HG02623 (cell line): ENCODE measurements around the gene BLCAP.

ENCODE experiments used
- ATAC-seq: cut with Tn5 transposase; IDR thresholded peaks from one replicate; pipeline ENCODE4 v1.9.1; 2021; ENCODE audit warnings: moderate library complexity; ENCODE audit not compliant: unreplicated experiment

BLCAP gene

GRCh38 chr20:37518059-37518458 lies 9.6 kb downstream of the BLCAP start:
- ATAC-seq, result no peak

GRCh38 chr20:37516811-37517750 lies 10.6 kb downstream of the BLCAP start:
- ATAC-seq, result no peak

GRCh38 chr20:37515876-37516275 lies 11.8 kb downstream of the BLCAP start:
- no peak for ATAC-seq

- no peak for ATAC-seq
These were observed 13.8 kb downstream of the BLCAP start for GRCh38 chr20:37513779-37514359.

GRCh38 chr20:37511610-37512275 lies 15.9 kb downstream of the BLCAP start:
- ATAC-seq, result no peak

GRCh38 chr20:37510226-37510625 lies 17.4 kb downstream of the BLCAP start:
- ATAC-seq, result no peak

- ATAC-seq, result no peak
These were observed 21.4 kb downstream of the BLCAP start for GRCh38 chr20:37506152-37506725.

- ATAC-seq, result no peak
These were observed 22.2 kb downstream of the BLCAP start for GRCh38 chr20:37505263-37506151.

GRCh38 chr20:37504404-37505096 lies 23.1 kb downstream of the BLCAP start:
- no peak for ATAC-seq

- ATAC-seq, result no peak
These were observed 24.3 kb downstream of the BLCAP start for GRCh38 chr20:37503256-37503927.

GRCh38 chr20:37502654-37503053 lies 25.0 kb downstream of the BLCAP start:
- ATAC-seq, result no peak

GRCh38 chr20:37501940-37502339 lies 25.7 kb downstream of the BLCAP start:
- no peak for ATAC-seq

- ATAC-seq, result no peak
These were observed 27.4 kb downstream of the BLCAP start for GRCh38 chr20:37500311-37500710.

- no peak for ATAC-seq
These were observed 29.5 kb downstream of the BLCAP start for GRCh38 chr20:37498066-37498665.

- no peak for ATAC-seq
These were observed 32.9 kb downstream of the BLCAP start for GRCh38 chr20:37494796-37495195.

GRCh38 chr20:37494301-37494700 lies 33.4 kb downstream of the BLCAP start:
- ATAC-seq, result no peak

GRCh38 chr20:37492945-37493344 lies 34.7 kb downstream of the BLCAP start:
- no peak for ATAC-seq

GRCh38 chr20:37492096-37492625 lies 35.5 kb downstream of the BLCAP start:
- no peak for ATAC-seq
